Measurements from ENCODE around the gene EIF3L.

The EIF3L gene

GRCh38 chr22:37805810-37806277 lies 43.4 kb upstream of the EIF3L start:
- peaks cover 8% of the 10 kb centered on the region; the same call in 1 of the 2 replicates for H3K9me3 ChIP-seq
- peaks cover 90% of the 10 kb centered on the region for H3K27me3 ChIP-seq
- peaks cover 34% of the 10 kb centered on the region for H3K4me1 ChIP-seq
- H3K27ac ChIP-seq, result no peak overlapping the region
- H4K20me1 ChIP-seq, result peaks cover 43% of the 10 kb centered on the region
- no peak overlapping the region for H3K4me2 ChIP-seq
- no peak overlapping the region for H3K9ac ChIP-seq
- H3K4me3 ChIP-seq, result no peak overlapping the region
- no peak for TF ChIP-seq Cebpa-rat (IDR thresholded peaks at IDR 0.05)
- no peaks in the 10 kb centered on the region for H3K36me3 ChIP-seq

DNA sequence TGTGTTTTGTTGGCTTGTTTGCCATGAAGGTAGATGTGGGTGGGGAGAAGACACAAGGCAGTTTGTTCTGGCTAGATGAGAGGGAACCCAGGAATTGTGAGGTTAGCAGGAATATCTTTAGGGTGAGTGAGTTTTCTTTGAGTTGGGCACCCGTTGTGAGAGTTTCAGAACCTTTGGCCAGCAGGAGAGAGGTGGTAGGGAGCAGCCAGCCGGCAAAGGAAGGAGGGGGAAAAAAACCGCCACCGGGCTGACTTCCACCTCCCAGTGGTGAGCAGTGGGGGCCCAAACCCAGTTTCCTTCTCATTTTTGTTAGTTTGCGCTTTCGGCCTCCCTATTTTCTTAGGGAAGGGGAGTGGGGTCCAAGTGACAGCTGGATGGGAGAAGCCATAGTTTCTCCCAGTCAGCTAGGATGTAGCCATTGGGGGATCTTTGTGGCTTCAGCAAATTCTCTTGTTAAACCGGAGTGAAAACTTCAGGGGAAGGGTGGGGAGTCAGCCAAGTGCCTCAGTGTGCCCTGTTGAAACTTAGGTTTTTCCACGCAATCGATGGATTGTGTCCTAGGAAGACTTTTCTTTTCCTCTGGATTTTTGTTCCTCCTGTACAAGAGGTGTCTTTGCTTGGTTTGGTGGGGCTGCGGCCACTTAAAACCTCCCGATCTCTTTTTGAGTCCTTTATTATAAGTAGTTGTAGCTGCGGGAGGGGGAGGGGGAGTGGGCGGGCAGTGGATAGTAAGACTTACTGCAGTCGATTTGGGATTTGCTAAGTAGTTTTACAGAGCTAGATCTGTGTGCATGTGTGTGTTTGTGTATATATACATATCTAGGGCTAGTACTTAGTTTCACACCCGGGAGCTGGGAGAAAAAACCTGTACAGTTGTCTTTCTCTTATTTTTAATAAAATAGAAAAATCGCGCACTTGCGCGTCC lies 42.5 kb upstream of the EIF3L start:
- H3K4me3 ChIP-seq, result 0 out of 2 replicates have a peak overlapping the region, but pooled peaks have one; percentile 9
- H3K27ac ChIP-seq, result no peak overlapping the region
- no peak for TF ChIP-seq Cebpa-rat (IDR thresholded peaks at IDR 0.05)
- peaks cover 34% of the 10 kb centered on the region for H3K4me1 ChIP-seq
- H3K27me3 ChIP-seq, result peaks cover 87% of the 10 kb centered on the region
- peaks cover 8% of the 10 kb centered on the region; the same call in 1 of the 2 replicates for H3K9me3 ChIP-seq
- H4K20me1 ChIP-seq, result peaks cover 43% of the 10 kb centered on the region
- no peaks in the 10 kb centered on the region for H3K36me3 ChIP-seq
- H3K9ac ChIP-seq, result no peak overlapping the region
- peak overlapping the region; percentile 98 for H3K4me2 ChIP-seq

- Histone ChIP-seq H3K4me1 (peaks cover 26% of the 10 kb centered on the region), H4K20me1 (peaks cover 43% of the 10 kb centered on the region), H3K4me2 (peak within 1 kb of the TSS; percentile 98), H3K4me3 (peak within 1 kb of the TSS; percentile 71), H3K27me3 (peaks cover 77% of the 10 kb centered on the region), H3K36me3 (no peaks in the 10 kb centered on the region), H3K9me3 (peaks cover 8% of the 10 kb centered on the region; the same call in 1 of the 2 replicates), H3K27ac (no peak within 1 kb of the TSS), H3K9ac (peak within 1 kb of the TSS; percentile 58)
- no peak for TF ChIP-seq Cebpa-rat (IDR thresholded peaks at IDR 0.05)
Observed at GRCh38 chr22:37807410-37808293, 41.6 kb upstream of the EIF3L start, which contains the start of gene GCAT. Gene GCAT, plus strand, starts transcription at chr22:37807934. Its CDS starts 34 bp downstream, at chr22:37807968.

GRCh38 chr22:37808294-37808657 lies 40.9 kb upstream of the EIF3L start:
- Histone ChIP-seq H3K36me3 (peaks cover 3% of the 10 kb centered on the region; the same call in 1 of the 2 replicates), H3K4me2 (peak overlapping the region; percentile 98), H3K9ac (peak overlapping the region; percentile 58), H3K9me3 (peaks cover 8% of the 10 kb centered on the region; the same call in 1 of the 2 replicates), H3K27ac (no peak overlapping the region), H3K4me3 (peak overlapping the region; percentile 71), H3K4me1 (peaks cover 20% of the 10 kb centered on the region), H4K20me1 (peaks cover 41% of the 10 kb centered on the region), H3K27me3 (peaks cover 71% of the 10 kb centered on the region)
- TF ChIP-seq Cebpa-rat (IDR thresholded peaks at IDR 0.05), result no peak

- H3K9ac ChIP-seq, result no peak overlapping the region
- H3K36me3 ChIP-seq, result peaks cover 7% of the 10 kb centered on the region; the same call in 1 of the 2 replicates
- H4K20me1 ChIP-seq, result peaks cover 32% of the 10 kb centered on the region
- no peak overlapping the region for H3K4me3 ChIP-seq
- peaks cover 8% of the 10 kb centered on the region; the same call in 1 of the 2 replicates for H3K9me3 ChIP-seq
- peaks cover 19% of the 10 kb centered on the region for H3K4me1 ChIP-seq
- no peak overlapping the region for H3K27ac ChIP-seq
- TF ChIP-seq Cebpa-rat (IDR thresholded peaks at IDR 0.05), result no peak
- H3K27me3 ChIP-seq, result peaks cover 55% of the 10 kb centered on the region
- H3K4me2 ChIP-seq, result no peak overlapping the region
Observed at GRCh38 chr22:37809672-37810333, 39.4 kb upstream of the EIF3L start.

- H3K27me3 ChIP-seq, result peaks cover 35% of the 10 kb centered on the region
- H3K4me3 ChIP-seq, result no peak overlapping the region
- 0 out of 2 replicates have a peak, but pooled peaks cover 13% of the 10 kb centered on the region for H4K20me1 ChIP-seq
- no peaks in the 10 kb centered on the region for H3K9me3 ChIP-seq
- no peak for TF ChIP-seq Cebpa-rat (IDR thresholded peaks at IDR 0.05)
- H3K36me3 ChIP-seq, result peaks cover 21% of the 10 kb centered on the region; the same call in 1 of the 2 replicates
- no peak overlapping the region for H3K9ac ChIP-seq
- no peak overlapping the region for H3K4me2 ChIP-seq
- H3K4me1 ChIP-seq, result peaks cover 12% of the 10 kb centered on the region
- H3K27ac ChIP-seq, result no peak overlapping the region
Observed at GRCh38 chr22:37811867-37812266, 37.4 kb upstream of the EIF3L start.

DNA sequence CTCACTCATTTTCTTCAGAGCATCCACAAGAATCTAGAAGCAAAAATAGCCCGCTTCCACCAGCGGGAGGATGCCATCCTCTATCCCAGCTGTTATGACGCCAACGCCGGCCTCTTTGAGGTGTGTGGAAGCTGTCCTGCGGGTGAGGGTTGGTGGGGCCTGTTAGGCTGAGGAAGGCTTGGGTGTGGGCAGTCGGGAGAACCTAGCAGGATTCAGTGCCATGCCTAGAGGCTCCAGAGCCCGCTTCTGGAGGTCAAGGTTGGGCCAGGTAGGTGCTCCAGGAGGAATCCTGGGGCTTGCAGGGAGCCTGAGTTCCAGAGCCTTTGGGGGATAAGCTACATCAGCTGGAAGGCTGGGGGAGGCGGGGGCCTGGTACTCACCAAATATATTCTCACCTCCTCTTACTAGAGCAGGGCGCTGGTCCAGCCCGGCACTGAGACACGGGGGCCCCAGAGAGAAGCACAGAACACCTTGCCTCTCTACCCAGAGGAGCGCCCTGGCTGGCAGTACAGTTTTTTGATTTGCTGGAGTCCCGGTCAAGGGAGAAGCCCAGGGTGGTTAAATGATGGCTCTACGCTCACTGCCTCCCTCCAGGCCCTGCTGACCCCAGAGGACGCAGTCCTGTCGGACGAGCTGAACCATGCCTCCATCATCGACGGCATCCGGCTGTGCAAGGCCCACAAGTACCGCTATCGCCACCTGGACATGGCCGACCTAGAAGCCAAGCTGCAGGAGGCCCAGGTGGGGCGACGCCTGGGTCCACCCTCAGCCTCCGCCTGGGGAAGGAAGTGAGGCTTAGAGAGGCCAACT lies 36.1 kb upstream of the EIF3L start:
- Histone ChIP-seq H4K20me1 (0 out of 2 replicates have a peak, but pooled peaks cover 9% of the 10 kb centered on the region), H3K9me3 (no peaks in the 10 kb centered on the region), H3K9ac (no peak overlapping the region), H3K36me3 (peaks cover 21% of the 10 kb centered on the region; the same call in 1 of the 2 replicates), H3K27ac (no peak overlapping the region), H3K4me1 (peaks cover 10% of the 10 kb centered on the region), H3K27me3 (peaks cover 31% of the 10 kb centered on the region), H3K4me3 (no peak overlapping the region), H3K4me2 (no peak overlapping the region)
- TF ChIP-seq Cebpa-rat (IDR thresholded peaks at IDR 0.05), result no peak

GRCh38 chr22:37815593-37815992 lies 33.6 kb upstream of the EIF3L start:
- Histone ChIP-seq H3K27me3 (peaks cover 36% of the 10 kb centered on the region), H4K20me1 (peaks cover 11% of the 10 kb centered on the region; the same call in 1 of the 2 replicates), H3K9ac (no peak overlapping the region), H3K9me3 (no peaks in the 10 kb centered on the region), H3K4me3 (no peak overlapping the region), H3K27ac (no peak overlapping the region), H3K4me2 (no peak overlapping the region), H3K4me1 (peaks cover 10% of the 10 kb centered on the region), H3K36me3 (peaks cover 21% of the 10 kb centered on the region; the same call in 1 of the 2 replicates)
- TF ChIP-seq Cebpa-rat (IDR thresholded peaks at IDR 0.05), result no peak
